OCI-LY1 (cell line): ENCODE data around the gene CNTN5.

Source experiments
- CTCF ChIP-seq: fragments of 200-600 bp; sonication (generic), shearing (Covaris generic); IDR thresholded peaks from 2 replicates; pipeline ENCODE4 v1.5.1; 2017; ENCODE audit warnings: mild to moderate bottlenecking, antibody characterized with exemption, low read length, moderate library complexity, mixed read lengths
- EZH2 ChIP-seq: fragments of 200-600 bp; sonication (generic), shearing (Covaris generic); IDR thresholded peaks from 2 replicates; pipeline ENCODE4 v1.8.0; 2017; ENCODE audit warnings: borderline replicate concordance, mixed run types, mild to moderate bottlenecking, antibody characterized with exemption, low read length, moderate library complexity, mixed read lengths

GRCh38 chr11:99988471-99988837, 967.7 kb downstream of the CNTN5 start:
- TF ChIP-seq EZH2 (no peak), CTCF (no peak)
